NCI-H2081 (cell line): ENCODE results near the gene SARS2.
"Not testable (repeated sequence)": the region's sequence is repeated elsewhere in the genome, so short reads cannot be mapped to it uniquely, and the experiment has no call there.

Experiments
- DNase-seq, 2 experiments: peaks; one replicate each; lab custom pipeline; 2025; lab: John Stamatoyannopoulos, UW

SARS2 gene, protein sequence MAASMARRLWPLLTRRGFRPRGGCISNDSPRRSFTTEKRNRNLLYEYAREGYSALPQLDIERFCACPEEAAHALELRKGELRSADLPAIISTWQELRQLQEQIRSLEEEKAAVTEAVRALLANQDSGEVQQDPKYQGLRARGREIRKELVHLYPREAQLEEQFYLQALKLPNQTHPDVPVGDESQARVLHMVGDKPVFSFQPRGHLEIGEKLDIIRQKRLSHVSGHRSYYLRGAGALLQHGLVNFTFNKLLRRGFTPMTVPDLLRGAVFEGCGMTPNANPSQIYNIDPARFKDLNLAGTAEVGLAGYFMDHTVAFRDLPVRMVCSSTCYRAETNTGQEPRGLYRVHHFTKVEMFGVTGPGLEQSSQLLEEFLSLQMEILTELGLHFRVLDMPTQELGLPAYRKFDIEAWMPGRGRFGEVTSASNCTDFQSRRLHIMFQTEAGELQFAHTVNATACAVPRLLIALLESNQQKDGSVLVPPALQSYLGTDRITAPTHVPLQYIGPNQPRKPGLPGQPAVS

DNA sequence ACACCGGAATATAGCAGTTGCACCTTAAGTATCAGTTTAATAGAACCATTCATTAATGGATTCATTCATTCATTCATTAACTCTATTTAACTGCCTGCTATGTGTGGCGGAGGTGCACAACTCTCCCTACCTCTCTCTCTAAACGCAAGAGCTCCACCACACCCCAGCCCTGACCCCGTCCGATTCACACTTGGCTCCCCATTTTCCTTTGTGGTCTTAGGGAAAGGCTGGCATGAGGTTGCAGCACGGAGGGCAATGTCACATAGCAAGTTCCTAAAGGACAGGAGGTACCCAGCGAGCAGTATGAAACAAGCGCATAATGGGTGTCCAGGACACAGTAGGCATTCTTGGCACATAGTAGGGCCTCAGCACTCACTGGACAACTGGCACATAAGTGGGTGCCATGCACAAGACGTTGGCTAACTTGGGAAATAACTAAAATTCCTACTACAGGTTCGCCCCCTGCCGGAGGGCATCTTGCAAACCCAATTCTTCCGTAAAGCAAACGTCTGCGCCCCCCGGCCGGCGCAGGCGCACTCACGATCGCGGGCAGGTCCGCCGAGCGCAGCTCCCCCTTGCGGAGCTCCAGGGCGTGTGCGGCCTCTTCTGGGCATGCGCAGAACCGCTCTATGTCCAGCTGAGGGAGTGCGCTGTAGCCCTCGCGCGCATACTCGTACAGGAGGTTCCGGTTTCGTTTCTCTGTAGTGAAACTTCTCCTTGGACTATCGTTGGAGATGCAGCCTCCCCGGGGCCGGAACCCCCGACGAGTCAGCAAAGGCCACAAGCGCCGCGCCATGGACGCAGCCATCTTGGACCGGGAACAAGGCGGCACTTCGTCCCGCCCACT lies at the start of gene SARS2:
Gene SARS2, minus strand, starts transcription at position 835 of the 847 bp plus-strand sequence. Its CDS starts 27 bp downstream, at position 808.
- peak; percentile 94 for DNase-seq

DNA sequence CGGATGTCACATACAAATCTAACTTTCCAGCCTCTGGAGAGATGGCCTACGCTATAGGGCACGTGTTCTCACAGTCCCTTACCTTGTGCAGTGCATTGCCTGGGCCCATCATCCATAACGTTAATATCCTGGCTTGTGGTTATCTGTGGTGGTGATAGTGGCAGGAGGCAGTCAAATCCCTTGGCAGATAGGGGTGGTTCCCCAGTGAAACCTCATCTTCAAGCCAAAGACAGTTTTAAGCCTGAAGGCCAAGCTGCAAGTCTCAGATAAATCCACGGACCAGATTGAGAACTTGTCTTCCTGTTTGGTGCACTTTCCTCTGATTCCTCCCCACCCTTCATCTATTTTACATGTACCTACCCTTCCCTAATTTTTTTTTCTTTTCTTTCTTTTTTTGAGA lies 49.2 kb upstream of the SARS2 start:
- DNase-seq = no peak

DNA sequence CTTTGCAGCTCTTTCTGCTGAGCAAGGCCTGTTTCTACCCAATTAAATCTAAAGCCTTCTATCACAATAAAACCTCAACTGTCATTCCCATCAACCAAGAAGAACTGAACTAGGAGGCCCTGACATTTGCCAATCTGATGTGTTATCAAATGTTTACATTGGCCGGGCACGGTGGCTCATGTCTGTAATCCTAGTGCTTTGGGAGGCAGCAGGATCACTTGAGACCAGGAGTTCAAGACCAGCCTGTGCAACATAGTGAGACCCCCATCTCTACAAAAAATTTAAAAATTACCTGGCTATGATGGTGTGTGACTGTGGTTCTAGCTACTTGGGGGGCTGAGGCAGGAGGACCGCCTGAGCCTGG lies 47.7 kb upstream of the SARS2 start:
- DNase-seq = no peak

DNA sequence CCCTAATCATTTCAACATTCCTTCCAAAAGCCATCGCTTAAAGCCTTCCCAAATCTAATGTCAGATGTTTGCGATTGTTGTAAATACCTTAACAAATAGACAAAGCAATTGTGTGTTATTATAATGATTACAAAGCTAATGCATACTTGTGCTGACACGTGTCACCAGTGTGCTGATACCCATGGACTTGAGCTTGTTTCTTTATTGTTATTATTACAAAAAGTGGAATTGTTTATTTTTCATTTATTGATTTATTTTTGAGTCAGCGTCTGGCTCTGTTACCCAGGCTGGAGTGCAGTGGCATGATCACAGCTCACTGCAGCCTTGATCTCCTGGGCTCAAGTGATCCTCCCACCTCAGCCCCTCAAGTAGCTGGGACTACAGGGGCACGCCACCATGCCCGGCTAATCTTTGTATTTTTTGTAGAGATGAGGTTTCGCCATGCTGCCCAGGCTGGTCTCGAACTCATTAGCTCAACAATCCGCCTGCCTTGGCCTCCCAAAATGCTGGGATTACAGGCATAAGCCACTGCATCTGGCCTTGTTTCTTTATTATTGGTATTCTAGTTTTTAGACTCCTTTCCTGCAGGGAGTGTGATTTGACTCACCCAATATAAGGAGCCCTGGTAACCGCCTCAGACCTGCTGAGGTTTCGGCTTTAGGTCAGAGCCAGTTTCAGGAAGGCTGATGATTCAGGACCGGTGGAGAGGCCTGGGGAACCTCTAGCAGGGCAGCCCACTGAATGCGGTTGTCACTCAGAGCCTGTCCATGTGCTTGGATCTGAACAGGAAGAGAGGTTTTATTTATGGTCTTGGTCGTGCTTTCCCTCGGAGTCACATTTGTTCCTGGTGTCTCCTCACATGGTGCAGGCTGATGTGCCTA lies 47.1 kb upstream of the SARS2 start:
- DNase-seq = no peak

GRCh38 chr19:38975861-38976271 lies 45.3 kb upstream of the SARS2 start:
- no peak for DNase-seq

DNA sequence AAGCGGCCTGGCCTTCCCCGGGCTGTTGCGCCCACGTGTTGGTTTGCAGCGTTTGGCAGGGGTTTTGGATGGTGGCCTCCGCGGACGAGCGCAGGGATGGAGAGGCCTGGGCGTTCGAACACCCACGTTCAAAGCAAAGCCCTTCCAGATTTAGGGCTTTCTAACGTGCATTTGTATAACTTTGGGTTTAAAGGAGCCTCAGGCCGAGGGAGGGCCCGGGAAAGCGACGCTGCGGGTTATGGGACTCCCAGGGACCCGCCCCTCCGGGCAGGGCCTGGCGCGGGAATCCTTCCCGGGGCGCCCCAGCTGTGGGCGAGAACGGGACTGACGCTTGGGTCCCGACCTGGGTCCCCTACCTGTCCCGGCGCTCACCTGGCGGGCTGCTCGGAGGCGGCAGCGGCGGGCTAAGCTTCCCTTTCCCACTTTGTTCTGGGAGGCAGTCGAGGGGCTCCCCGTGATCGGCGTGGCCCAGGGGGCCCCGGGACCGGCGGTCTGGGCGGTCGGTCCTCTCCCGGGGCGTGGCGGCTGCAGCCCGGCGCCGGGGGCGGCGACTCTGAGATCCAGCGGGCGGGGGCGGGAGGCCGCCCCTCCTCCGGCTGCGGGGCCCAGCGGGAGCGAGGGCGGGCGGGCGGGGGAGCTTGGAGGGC lies 44.8 kb upstream of the SARS2 start, which contains the start of gene FBXO17:
Gene FBXO17, minus strand, starts transcription at position 529 of the 647 bp plus-strand sequence. CDS start 25,423 bp downstream, outside the sequence.
- DNase-seq = no peak

GRCh38 chr19:38974624-38975213 lies 44.2 kb upstream of the SARS2 start:
- no peak for DNase-seq

- no peak for DNase-seq
Observed at GRCh38 chr19:38971672-38972071, 41.1 kb upstream of the SARS2 start.

DNA sequence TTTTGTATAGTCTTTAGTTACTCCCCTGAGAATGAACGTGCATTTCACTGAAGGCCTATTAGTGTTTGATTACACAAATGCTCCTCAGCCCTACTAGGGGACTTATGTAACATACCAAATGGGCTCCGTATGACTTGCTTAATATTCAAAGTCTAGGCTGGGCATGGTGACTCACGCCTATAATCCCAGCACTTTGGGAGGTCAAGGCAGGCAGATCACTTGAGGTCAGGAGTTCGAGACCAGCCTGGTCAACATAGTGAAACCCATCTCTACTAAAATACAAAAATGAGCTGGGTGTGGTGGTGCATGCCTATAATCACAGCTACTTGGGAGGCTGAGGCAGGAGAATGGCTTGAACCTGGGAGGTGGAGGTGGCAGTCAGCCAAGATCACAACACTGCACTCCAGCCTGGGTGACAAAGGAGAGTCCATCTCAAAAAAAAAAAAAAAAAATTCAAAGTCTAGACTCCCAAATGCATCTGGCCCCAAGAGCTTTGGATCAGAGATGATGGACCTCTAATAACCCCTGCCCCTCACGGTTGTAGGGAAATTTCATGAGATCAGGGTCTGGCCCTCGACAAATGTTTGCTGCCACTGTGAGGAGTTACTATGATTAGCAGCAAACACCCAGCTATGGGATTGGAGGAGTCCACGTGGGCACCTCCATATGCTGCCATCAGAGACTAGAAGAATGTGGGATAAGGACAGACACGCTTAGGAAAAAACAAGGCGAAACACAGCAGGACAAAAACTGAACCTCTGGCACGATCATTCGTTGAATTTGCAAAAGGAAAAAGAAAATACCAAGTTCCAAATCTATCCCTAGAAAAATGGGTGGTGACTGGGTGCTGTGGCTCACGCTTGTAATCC lies 40.3 kb upstream of the SARS2 start:
- DNase-seq = no peak

- not testable (repeated sequence) for DNase-seq
Observed at GRCh38 chr19:38966149-38966548, 35.6 kb upstream of the SARS2 start.

DNA sequence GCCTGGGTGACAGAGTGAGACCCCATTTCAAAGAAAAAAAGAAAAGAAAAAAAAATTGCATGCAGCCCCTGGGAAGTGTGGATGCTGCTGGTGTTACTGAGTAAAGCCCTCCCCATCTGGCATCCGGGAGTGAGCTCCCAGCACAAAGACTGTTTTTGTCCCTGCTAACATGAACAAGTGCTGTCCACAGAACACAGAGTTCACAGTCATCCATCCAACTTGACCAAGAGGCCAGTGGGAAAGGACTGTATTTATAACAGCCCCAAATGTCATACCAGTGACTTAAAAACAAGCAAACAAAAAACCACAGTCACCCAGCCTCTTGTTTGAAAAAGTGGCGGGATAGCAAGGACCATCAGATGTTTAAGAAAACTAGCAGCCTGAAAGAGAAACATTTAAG lies 34.2 kb upstream of the SARS2 start:
- no peak for DNase-seq

DNA sequence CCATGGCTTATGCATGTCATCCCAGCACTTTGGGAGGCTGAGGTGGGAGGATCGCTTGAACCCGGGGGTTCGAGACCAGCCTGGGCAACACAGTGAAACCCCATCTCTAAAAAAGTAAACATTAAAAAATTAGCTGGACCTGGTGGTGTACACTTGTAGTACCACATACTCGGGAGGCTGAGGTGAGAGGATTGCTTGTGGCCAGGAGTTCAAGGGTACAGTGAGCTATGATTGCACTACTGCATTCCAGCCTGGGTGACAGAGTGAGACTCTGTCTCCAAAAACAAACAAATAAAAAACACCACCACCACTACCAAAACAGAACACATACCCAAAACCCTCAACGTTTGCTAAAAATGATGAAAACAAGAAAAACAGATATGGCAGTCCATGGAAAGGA lies 29.1 kb upstream of the SARS2 start:
- no peak for DNase-seq

- DNase-seq = no peak
Observed at GRCh38 chr19:38958301-38958700, 27.7 kb upstream of the SARS2 start.

DNA sequence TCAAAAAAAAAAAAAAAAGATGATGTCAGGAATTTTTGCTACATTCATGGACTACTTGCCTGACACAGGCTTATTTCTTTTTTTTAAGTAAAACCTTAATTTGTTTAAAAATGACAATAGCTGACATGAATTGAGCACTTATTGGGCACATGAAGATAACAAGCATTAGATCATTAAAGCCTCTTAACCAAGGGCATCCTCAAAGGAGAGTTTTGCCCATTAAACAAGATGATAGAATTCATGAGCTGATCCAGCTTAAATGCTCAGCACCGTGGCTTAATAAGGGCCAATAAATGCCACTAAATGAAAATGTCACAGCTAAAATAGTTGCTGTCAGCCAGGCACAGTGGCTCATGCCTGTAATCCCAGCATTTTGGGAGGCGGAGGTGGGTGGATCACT lies 25.7 kb upstream of the SARS2 start:
- no peak for DNase-seq

- DNase-seq = no peak
Observed at GRCh38 chr19:38953677-38954076, 23.1 kb upstream of the SARS2 start.

GRCh38 chr19:38952395-38953165 lies 22.0 kb upstream of the SARS2 start:
- peak; percentile 52 to 65 for DNase-seq

- DNase-seq = no peak
Observed at GRCh38 chr19:38951187-38951586, 20.6 kb upstream of the SARS2 start.

- DNase-seq = peak; percentile 64 to 77
Observed at GRCh38 chr19:38949580-38950367, 19.2 kb upstream of the SARS2 start.
